Measurements from ENCODE around the gene CDC42.
"Not testable (repeated sequence)": the region's sequence is repeated elsewhere in the genome, so short reads cannot be mapped to it uniquely, and the experiment has no call there.

The CDC42 gene

DNA sequence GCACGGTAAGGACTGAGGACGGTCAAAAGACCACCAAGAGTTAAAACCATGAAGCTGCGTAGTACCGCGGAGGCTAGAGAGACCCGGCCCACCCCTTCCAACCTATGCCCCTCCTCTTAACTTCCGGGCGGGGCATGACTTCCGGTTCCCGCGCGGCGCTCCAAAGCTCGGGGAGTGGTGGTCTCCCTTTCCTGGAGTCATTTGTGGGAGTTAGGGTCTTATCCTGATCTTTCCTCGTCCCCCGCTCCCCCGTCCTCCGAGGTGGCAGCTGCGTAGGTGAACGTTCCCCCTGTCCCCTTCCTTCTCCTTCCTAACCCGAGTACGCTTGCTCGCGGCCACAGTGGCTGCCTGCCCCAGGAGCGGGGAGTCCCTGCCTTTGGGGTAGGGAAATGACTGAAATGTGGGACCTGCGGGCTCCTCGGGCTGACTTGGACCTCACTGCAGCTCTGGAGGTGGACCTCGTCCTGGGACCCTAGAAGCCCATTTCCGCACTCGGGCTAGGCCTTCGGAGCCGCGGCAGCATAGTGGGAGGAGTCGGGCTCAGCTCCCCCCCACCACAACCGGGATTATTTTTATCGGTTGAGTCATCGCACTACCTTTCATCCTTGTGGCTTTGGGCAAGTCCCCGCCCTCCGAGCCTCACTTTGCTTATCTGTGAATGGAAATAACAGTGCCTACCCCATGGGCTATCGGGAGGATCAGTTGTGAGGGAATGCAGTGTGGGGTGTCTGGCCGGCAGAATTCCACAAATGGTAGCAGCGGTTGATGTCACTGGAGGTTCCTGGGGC, 26.9 kb upstream of the CDC42 start:
- Mint-ChIP-seq H3K4me1 (ENCODE audit: low read depth) (peaks cover 44% of the 10 kb centered on the region), H3K27ac (peak overlapping the region; percentile 99), H3K36me3 (ENCODE audit: low read depth) (peaks cover 8% of the 10 kb centered on the region), H3K9me3 (no peaks in the 10 kb centered on the region), H3K27me3 (ENCODE audit: low read depth) (no peaks in the 10 kb centered on the region), H3K4me3 (peak overlapping the region; percentile 91)
- peak; percentile 93 for DNase-seq (ENCODE audit: low spot score)

DNA sequence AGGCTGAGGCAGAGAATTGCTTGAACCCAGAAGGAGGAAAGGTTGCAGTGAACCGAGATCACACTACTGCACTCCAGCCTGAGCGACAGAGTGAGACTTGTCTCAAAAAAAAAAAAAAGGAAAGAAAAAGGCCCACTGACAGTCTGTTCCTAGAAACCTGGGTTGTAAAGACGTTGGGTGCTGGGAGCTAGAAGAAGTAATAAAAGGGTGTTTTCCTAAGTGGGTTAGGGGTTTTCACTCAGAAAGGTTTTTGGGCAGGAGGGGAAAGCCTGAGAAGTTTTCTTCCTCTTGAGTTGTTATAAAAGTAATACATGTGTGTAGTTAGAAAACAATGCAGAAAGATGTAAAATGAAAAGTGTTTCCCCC, 25.6 kb upstream of the CDC42 start:
- Mint-ChIP-seq H3K4me1 (ENCODE audit: low read depth) (peaks cover 54% of the 10 kb centered on the region), H3K4me3 (peak overlapping the region; percentile 91), H3K36me3 (ENCODE audit: low read depth) (peaks cover 8% of the 10 kb centered on the region), H3K27ac (peak overlapping the region; percentile 99), H3K27me3 (ENCODE audit: low read depth) (no peaks in the 10 kb centered on the region), H3K9me3 (no peaks in the 10 kb centered on the region)
- DNase-seq (ENCODE audit: low spot score): no peak

DNA sequence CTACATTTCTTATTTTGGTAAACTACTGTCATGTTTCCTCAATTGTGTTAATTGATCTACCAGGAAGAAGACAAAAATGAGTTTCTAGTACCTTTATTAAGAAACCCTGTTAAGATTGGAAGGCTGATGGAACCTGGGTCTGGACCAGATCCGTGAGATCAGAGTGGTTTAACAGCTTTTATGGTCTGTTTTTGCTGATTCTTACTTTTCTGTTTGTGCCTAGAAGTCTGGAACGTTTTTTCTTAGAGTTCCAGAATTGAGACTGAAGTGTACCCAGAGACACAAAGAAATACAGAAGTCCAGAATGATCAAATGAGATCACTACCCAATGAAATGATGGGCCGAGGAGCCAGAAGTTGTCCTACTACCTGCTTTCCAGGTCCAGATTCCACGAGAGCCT, 22.5 kb upstream of the CDC42 start:
- Mint-ChIP-seq H3K9me3 (no peaks in the 10 kb centered on the region), H3K4me3 (no peak overlapping the region), H3K27me3 (ENCODE audit: low read depth) (no peaks in the 10 kb centered on the region), H3K4me1 (ENCODE audit: low read depth) (peaks cover 40% of the 10 kb centered on the region), H3K27ac (no peak overlapping the region), H3K36me3 (ENCODE audit: low read depth) (peaks cover 8% of the 10 kb centered on the region)
- DNase-seq (ENCODE audit: low spot score): no peak

DNA sequence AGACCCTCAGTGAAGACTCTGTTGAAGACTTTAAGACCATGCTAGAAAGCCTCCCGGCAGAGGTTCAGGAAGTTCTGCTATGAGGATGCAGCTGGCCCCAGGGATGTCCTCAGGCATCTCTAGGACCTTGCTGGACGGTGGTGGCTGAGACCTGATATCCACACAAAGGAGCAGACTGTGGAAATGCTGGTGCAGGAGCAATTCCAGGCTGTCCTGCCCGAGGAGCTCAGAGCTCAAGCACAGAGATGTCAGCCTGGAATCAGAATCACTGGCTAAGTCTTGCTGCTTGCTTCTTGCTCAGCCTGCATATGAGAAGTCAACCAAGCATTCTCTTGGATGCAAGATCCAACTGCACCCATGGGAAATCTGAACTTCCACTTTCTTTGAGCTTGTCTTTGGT, 22.0 kb upstream of the CDC42 start:
- peaks cover 40% of the 10 kb centered on the region for H3K4me1 Mint-ChIP-seq (ENCODE audit: low read depth)
- no peaks in the 10 kb centered on the region for H3K27me3 Mint-ChIP-seq (ENCODE audit: low read depth)
- no peak overlapping the region for H3K4me3 Mint-ChIP-seq
- H3K9me3 Mint-ChIP-seq: no peaks in the 10 kb centered on the region
- no peak for DNase-seq (ENCODE audit: low spot score)
- no peak overlapping the region for H3K27ac Mint-ChIP-seq
- peaks cover 8% of the 10 kb centered on the region for H3K36me3 Mint-ChIP-seq (ENCODE audit: low read depth)

DNA sequence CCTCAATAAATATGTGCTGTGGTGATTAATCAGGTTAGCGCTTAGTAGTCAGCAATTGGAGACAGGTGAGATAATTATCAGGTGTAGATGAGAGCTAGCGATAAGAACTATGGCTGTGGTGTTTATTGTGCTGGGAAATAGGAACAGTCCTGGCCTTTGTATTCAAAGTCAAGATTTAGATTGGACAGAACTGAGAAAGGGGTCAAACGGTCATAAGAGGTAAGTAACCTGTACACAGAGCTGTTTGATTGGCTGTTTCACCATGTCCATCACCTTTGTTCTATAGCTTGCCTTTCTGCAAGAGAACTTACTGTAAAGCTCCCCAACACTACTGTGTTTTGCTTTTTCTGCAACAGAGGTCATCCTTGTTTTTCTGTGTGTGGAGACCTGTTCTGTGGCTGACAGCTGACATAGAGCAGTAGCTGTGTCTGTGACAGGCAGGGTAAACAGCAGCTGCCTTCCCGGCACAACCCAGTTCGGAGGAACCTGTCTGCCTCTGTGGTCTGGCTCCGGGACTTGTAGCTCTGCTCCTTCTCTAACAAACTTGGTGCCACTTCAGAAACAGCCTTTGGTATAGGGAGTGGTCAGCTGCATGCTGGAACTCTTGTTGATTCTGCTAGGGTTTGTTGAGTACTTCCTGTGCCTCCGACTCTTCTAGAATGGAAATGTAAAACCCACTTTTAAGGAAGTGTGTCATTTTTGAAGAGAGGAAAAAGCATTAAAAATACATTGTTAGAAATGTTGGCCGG, 21.1 kb upstream of the CDC42 start:
- Mint-ChIP-seq H3K9me3 (no peaks in the 10 kb centered on the region), H3K4me3 (peak overlapping the region; percentile 39), H3K36me3 (ENCODE audit: low read depth) (peaks cover 5% of the 10 kb centered on the region), H3K27me3 (ENCODE audit: low read depth) (no peaks in the 10 kb centered on the region), H3K27ac (peak overlapping the region; percentile 32), H3K4me1 (ENCODE audit: low read depth) (peaks cover 34% of the 10 kb centered on the region)
- no peak for DNase-seq (ENCODE audit: low spot score)

DNA sequence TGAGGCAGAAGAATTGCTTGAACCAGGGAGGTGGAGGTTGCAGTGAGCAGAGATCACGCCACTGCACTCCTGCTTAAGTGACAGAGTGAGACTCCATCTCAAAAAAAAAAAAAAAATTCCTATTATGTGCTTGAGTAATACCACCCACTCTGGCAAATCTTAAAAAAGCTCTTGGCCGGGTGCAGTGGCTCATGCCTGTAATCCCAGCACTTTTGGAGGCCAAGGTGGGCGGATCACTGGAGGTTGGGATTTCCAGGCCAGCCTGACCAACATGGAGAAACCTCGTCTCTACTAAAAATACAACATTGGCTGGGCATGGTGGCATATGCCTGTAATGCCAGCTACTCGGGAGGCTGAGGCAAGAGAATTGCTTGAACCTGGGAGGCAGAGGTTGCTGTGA, 17.7 kb upstream of the CDC42 start:
- H3K27ac Mint-ChIP-seq; H3K36me3 Mint-ChIP-seq (ENCODE audit: low read depth); H3K9me3 Mint-ChIP-seq; H3K27me3 Mint-ChIP-seq (ENCODE audit: low read depth); DNase-seq (ENCODE audit: low spot score); H3K4me3 Mint-ChIP-seq: not testable (repeated sequence)
- H3K4me1 Mint-ChIP-seq (ENCODE audit: low read depth): peaks cover 33% of the 10 kb centered on the region

DNA sequence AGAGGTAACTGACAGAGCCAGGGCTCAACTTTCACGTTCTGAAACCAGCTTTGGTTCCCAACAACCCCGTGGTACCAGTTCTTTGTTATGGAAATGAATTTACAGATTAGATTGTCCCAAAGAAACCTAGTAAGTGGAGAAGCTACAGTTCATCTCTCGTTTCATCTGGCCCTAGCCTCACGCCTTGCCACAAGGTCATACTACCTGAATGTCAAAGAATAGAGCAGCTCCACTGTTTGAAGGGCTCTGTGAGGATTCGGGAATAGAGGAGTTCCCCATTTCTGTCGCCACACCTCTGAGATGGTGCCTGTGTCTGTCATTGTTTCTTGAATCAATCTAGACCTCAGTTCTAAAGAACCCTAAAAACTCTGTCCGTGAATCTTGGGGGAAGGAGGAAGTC, 15.0 kb upstream of the CDC42 start:
- H3K9me3 Mint-ChIP-seq: no peaks in the 10 kb centered on the region
- peaks cover 28% of the 10 kb centered on the region for H3K4me1 Mint-ChIP-seq (ENCODE audit: low read depth)
- DNase-seq (ENCODE audit: low spot score): no peak
- H3K36me3 Mint-ChIP-seq (ENCODE audit: low read depth): no peaks in the 10 kb centered on the region
- no peak overlapping the region for H3K4me3 Mint-ChIP-seq
- no peaks in the 10 kb centered on the region for H3K27me3 Mint-ChIP-seq (ENCODE audit: low read depth)
- peak overlapping the region; percentile 55 for H3K27ac Mint-ChIP-seq

DNA sequence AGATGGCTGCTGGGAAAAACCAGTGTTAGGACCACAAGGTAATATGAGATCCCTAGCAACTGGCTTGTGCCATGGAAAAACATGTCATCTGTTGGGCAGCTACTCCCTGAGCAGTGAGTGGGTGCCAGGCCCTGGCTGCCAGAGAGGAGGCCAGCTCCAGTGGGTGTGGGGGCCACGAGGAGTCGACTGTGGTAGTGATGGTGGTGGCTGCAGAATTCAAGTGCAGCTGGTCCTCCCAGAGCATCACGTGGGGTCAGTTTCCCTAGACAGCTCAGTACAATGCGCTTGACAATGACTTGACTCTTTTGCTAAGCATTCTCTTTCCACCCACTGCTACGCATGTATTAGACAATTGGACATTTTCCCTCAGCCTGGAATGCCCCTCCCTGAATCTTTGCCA, 14.5 kb upstream of the CDC42 start:
- no peaks in the 10 kb centered on the region for H3K27me3 Mint-ChIP-seq (ENCODE audit: low read depth)
- H3K36me3 Mint-ChIP-seq (ENCODE audit: low read depth): no peaks in the 10 kb centered on the region
- peaks cover 33% of the 10 kb centered on the region for H3K4me1 Mint-ChIP-seq (ENCODE audit: low read depth)
- H3K27ac Mint-ChIP-seq: peak overlapping the region; percentile 98
- H3K4me3 Mint-ChIP-seq: no peak overlapping the region
- DNase-seq (ENCODE audit: low spot score): no peak
- no peaks in the 10 kb centered on the region for H3K9me3 Mint-ChIP-seq

DNA sequence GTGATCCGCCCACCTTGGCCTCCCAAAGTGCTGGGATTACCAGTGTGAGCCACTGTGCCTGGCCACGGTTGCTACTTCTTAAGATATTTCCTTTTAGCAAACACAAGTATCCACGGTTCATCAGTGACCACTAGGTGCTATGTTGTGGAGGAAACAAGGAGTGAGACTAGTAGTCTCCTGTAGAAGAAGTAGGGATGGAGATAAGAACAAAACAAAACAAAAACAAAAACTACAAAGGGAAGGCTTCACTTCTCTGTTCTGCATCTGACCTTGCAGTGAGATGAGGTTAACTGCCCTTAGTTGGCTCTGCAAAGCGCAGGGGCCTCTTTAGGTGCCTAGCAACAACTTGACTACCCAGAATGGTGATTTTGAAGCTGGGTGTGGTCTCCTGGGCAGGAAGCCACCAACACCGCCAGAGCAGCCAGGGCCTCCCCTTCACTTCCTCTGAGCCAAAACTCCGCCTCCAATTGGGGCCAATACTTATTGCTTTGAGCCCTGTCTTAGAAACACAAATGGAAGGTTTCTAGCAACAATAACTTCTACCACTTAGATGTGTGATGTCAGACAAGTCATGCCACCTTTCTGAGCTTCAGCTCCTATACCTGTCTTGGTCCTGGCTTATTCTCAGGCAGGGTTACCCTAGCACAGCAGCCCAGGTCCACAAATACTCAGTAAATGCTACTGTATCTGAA, 12.8 kb upstream of the CDC42 start:
- no peaks in the 10 kb centered on the region for H3K27me3 Mint-ChIP-seq (ENCODE audit: low read depth)
- no peaks in the 10 kb centered on the region for H3K36me3 Mint-ChIP-seq (ENCODE audit: low read depth)
- peak overlapping the region; percentile 98 for H3K27ac Mint-ChIP-seq
- no peaks in the 10 kb centered on the region for H3K9me3 Mint-ChIP-seq
- H3K4me3 Mint-ChIP-seq: peak overlapping the region; percentile 81
- peak; percentile 90 for DNase-seq (ENCODE audit: low spot score)
- peaks cover 39% of the 10 kb centered on the region for H3K4me1 Mint-ChIP-seq (ENCODE audit: low read depth)

DNA sequence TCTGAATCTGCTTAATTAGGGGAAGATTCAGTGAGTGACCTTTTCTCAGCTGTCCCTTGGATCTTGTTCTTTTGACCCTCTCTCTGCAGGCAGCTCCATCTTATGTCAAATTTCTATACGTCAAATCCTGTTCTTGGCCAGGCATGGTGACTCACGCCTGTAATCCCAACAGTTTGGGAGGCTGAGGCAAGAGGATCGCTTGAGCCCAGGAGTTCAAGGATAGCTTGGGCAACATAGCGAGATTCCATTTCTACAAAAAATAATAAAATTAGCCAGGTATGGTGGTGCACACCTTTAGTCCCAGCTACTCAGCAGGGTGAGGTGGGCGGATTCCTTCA, 12.3 kb upstream of the CDC42 start:
- Mint-ChIP-seq H3K4me1 (ENCODE audit: low read depth) (peaks cover 44% of the 10 kb centered on the region), H3K4me3 (peak overlapping the region; percentile 81), H3K36me3 (ENCODE audit: low read depth) (peaks cover 2% of the 10 kb centered on the region), H3K27ac (peak overlapping the region; percentile 98), H3K27me3 (ENCODE audit: low read depth) (no peaks in the 10 kb centered on the region), H3K9me3 (peaks cover 3% of the 10 kb centered on the region)
- no peak for DNase-seq (ENCODE audit: low spot score)

DNA sequence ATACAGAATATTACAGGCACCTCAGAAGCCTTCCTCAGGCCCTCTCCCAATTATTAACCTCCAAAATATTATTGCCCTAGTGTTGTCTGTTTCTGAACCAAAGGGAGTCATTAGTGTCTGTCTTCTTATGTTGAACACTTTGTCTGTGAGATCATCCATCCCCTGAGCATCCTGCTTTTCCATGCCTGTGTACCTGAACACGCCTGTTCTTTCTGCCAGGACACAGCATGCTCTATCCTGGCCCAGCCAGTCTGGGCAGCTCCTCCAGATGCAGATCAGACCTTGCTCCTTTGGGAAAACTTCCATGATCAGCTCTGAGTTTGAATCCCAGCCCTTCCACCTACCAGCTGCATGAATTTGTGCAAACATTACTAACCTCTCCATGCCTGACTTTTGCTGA, 11.0 kb upstream of the CDC42 start:
- Mint-ChIP-seq H3K4me3 (peak overlapping the region; percentile 16), H3K36me3 (ENCODE audit: low read depth) (peaks cover 5% of the 10 kb centered on the region), H3K4me1 (ENCODE audit: low read depth) (peaks cover 47% of the 10 kb centered on the region), H3K9me3 (peaks cover 6% of the 10 kb centered on the region), H3K27ac (peak overlapping the region; percentile 58), H3K27me3 (ENCODE audit: low read depth) (no peaks in the 10 kb centered on the region)
- DNase-seq (ENCODE audit: low spot score): no peak

DNA sequence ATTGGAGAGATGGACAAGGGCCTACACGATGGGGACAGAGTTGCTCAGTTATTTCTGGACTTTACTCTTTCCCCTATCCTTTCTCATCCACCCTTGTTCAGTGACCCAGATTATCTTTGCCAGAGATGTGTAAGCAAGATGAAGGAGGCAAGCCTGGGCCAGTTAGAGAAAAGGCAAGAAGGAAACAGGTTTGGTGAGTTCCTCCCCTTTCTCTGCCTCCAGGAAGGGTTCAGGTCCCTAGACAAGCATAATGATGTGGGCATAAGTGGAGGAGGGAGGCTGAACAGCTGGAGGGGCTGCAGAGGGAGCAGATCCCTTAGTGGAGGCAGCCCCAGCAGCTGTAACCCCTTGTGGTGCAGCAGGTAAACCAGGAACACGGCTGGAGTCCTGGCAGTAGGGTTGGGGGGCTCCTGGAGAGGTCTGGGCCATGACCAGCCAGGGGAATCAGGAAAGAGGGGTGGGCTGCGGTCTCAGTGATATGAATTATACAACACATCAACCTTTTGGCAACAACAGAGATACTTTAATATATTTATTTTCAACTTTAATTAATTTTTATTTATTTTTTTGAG, 9.2 kb upstream of the CDC42 start:
- peak overlapping the region; percentile 10 for H3K27ac Mint-ChIP-seq
- peaks cover 6% of the 10 kb centered on the region for H3K9me3 Mint-ChIP-seq
- peaks cover 45% of the 10 kb centered on the region for H3K4me1 Mint-ChIP-seq (ENCODE audit: low read depth)
- H3K4me3 Mint-ChIP-seq: no peak overlapping the region
- DNase-seq (ENCODE audit: low spot score): no peak
- H3K27me3 Mint-ChIP-seq (ENCODE audit: low read depth): no peaks in the 10 kb centered on the region
- H3K36me3 Mint-ChIP-seq (ENCODE audit: low read depth): peaks cover 5% of the 10 kb centered on the region

DNA sequence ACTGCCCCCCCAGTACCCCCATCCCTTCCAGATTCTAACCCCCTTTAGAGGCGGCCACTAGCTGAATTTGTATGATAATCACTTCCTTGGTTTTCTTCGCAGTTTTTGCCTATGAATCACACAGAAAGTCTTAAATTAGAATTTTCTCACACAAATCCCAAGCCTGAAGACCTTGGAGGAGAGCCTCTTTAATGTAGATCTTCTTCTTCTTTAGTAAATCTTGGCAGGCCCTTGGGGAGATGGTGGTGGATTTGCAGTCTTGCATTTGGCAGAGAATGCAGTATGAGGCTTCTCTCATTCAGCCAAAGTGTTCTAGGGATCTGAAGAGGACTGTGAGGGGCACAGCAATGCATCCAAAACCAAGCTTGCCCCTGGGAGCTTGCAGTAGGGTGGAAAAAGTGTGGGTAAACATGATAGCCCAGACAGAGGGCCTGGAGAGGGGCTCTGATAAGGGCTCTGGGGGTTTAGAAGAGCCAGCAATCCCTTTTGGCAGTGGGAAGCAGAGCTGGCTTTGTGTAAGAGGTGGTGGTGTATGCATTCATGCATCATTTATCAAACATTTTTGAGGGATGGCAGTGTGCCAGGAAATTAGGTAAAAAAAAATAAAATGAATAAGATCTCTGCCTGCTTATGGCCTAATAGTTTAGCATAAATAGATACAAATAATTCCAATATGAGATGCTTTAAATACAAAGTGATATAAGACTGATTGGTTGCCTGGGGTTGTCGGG, 7.7 kb upstream of the CDC42 start:
- no peak for DNase-seq (ENCODE audit: low spot score)
- H3K27me3 Mint-ChIP-seq (ENCODE audit: low read depth): no peaks in the 10 kb centered on the region
- H3K36me3 Mint-ChIP-seq (ENCODE audit: low read depth): peaks cover 5% of the 10 kb centered on the region
- no peak overlapping the region for H3K4me3 Mint-ChIP-seq
- H3K4me1 Mint-ChIP-seq (ENCODE audit: low read depth): peaks cover 51% of the 10 kb centered on the region
- peaks cover 6% of the 10 kb centered on the region for H3K9me3 Mint-ChIP-seq
- H3K27ac Mint-ChIP-seq: peak overlapping the region; percentile 13
